ENCODE data around the gene NR2F1-AS1. TPM values are rescaled to one million over a fixed set of nuclear protein-coding genes. Genes with fewer than 3 reads are reported as not detected.

Gene NR2F1-AS1
- total and polyA plus RNA-seq, 2 of the 4 experiments (the other 2 are of a cell fraction): 12.5 to 12.8 TPM

DNA sequence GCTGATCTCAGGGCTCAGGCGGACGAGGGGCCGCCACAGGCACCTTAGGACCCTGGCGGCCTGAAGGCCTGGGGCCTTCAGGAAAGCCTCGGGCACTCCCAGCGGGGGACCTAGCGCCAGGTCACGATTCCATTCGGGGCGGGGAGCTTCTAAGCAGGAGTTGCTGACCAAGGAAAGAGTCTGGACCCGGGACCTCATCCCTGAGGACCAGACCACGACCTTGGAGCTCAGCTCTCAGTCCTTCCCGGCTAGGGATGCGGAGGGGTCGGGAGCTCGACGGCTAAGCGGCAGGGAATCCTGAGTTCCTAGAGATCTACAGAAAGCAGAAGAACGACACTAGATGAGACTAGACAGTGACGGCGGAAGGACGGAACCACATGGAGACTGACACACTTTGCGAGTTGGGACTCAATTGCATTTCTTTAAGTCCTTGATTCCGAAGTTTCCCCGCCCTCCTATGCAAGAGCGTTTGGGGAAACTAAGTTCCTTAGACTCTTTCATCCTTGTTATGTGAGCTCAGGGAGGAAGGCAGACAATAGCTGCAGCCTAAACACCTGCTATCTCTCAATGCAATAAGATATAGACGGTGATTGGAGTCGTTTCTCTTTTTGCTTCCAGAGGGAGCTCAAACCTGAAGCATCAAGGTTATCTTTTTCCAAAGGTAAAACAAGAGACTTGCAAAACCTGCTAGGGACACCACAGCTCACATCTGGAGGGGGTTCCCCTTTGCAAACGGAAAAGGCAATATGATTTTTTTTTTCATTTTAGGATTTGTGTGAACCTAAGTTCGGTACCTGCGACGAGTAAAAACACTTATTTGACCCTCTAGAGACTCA is 9.7 kb downstream of the NR2F1-AS1 start:
- Histone ChIP-seq H3K18ac (ENCODE audit: low read depth, low read length) (no peak overlapping the region), H3K27me3 (ENCODE audit: control insufficient read depth, insufficient read depth, low read length) (no peaks in the 10 kb centered on the region), H2BK5ac (ENCODE audit: low read depth, low read length, poor library complexity, severe bottlenecking) (no peak overlapping the region), H3K14ac (replicated peaks; ENCODE audit: low read depth, low read length) (no peak overlapping the region), H3K79me1 (ENCODE audit: low read depth in 1 of 2, low read length in 2 of 2) (peaks cover 27 to 58% of the 10 kb centered on the region in 2 experiments), H2BK15ac (ENCODE audit: low read depth, low read length) (no peak overlapping the region), H3K27ac (ENCODE audit: insufficient read depth, low read length) (no peak overlapping the region), H2BK20ac (ENCODE audit: low read depth, low read length) (no peak overlapping the region), H4K91ac (ENCODE audit: insufficient read depth, low read depth, low read length) (no peak overlapping the region), H3K9me3 (ENCODE audit: control insufficient read depth, insufficient read depth, low read length) (no peaks in the 10 kb centered on the region), H2AFZ (replicated peaks; ENCODE audit: low read length, poor library complexity) (no peak overlapping the region), H3K4ac (ENCODE audit: low read depth, low read length) (no peak overlapping the region), H3K23ac (ENCODE audit: low read depth, low read length) (no peak overlapping the region), H4K20me1 (ENCODE audit: insufficient read depth, low read length) (no peaks in the 10 kb centered on the region), H4K8ac (ENCODE audit: low read depth in 2 of 2, low read length in 2 of 2) (no peak overlapping the region), H3K9ac (ENCODE audit: low read depth, low read length) (no peak overlapping the region), H2AK5ac (ENCODE audit: low read depth, low read length) (no peak overlapping the region), H3K36me3 (ENCODE audit: control insufficient read depth, insufficient read depth, low read length) (peaks cover 26% of the 10 kb centered on the region), H4K5ac (ENCODE audit: low read depth, low read length) (no peak overlapping the region), H3K4me3 (ENCODE audit: insufficient read depth, low read depth, low read length) (no peak overlapping the region), H3K4me2 (ENCODE audit: low read depth, low read length) (no peak overlapping the region), H3K56ac (ENCODE audit: extremely low read depth, insufficient read depth, low read length) (no peak overlapping the region), H3K9me1 (ENCODE audit: insufficient read depth, low read length) (no peaks in the 10 kb centered on the region), H2AK9ac (replicated peaks; ENCODE audit: low read depth, low read length, poor library complexity) (no peak overlapping the region), H3K4me1 (ENCODE audit: control insufficient read depth, insufficient read depth, low read length) (peaks cover 14% of the 10 kb centered on the region), H2BK120ac (ENCODE audit: low read depth, low read length) (no peak overlapping the region)
- dilution Hi-C loops (cut with HindIII; ENCODE audit: low sequenced_read_pairs, unreplicated experiment): no loop called here
- no peak for DNase-seq
- in situ Hi-C loops (cut with MboI; ENCODE audit: low sequenced_read_pairs): loop anchor here (10.0 kb wide), 3 partner anchors 487 to 1027 kb away; no protein-coding TSS in a partner anchor
- ChIA-PET CTCF (no interaction called here), POLR2A (ENCODE audit: unreplicated experiment) (interaction anchor here (0.6 kb wide), 1 partner anchor 857 kb away, joined by 3 read pairs; no protein-coding TSS in a partner anchor)
- TF ChIP-seq CHD1 (IDR thresholded peaks at IDR 0.05; ENCODE audit: low read depth, low read length): no peak
- TF ChIP-seq, protein P1, sequence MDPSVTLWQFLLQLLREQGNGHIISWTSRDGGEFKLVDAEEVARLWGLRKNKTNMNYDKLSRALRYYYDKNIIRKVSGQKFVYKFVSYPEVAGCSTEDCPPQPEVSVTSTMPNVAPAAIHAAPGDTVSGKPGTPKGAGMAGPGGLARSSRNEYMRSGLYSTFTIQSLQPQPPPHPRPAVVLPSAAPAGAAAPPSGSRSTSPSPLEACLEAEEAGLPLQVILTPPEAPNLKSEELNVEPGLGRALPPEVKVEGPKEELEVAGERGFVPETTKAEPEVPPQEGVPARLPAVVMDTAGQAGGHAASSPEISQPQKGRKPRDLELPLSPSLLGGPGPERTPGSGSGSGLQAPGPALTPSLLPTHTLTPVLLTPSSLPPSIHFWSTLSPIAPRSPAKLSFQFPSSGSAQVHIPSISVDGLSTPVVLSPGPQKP (IDR thresholded peaks at IDR 0.05; ENCODE audit: borderline replicate concordance, low read depth, low read length): no peak
- no peak for TF ChIP-seq FOS (IDR thresholded peaks at IDR 0.05; ENCODE audit: low read depth, low read length)
- TF ChIP-seq SMC3 (IDR thresholded peaks at IDR 0.05; ENCODE audit: low read depth, low read length): no peak
- no peak for TF ChIP-seq RAD21 (IDR thresholded peaks at IDR 0.05; ENCODE audit: low read length)
- no peak for TF ChIP-seq BHLHE40 (IDR thresholded peaks at IDR 0.05; ENCODE audit: low read depth, low read length)
- TF ChIP-seq, protein P2, sequence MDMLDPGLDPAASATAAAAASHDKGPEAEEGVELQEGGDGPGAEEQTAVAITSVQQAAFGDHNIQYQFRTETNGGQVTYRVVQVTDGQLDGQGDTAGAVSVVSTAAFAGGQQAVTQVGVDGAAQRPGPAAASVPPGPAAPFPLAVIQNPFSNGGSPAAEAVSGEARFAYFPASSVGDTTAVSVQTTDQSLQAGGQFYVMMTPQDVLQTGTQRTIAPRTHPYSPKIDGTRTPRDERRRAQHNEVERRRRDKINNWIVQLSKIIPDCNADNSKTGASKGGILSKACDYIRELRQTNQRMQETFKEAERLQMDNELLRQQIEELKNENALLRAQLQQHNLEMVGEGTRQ (IDR thresholded peaks at IDR 0.05; ENCODE audit: low read depth, low read length): no peak
- TF ChIP-seq MAZ (IDR thresholded peaks at IDR 0.05; ENCODE audit: borderline replicate concordance, low read depth, low read length): no peak
- no peak for TF ChIP-seq NFE2L2 (IDR thresholded peaks at IDR 0.05; ENCODE audit: low read depth, low read length)
- no peak for TF ChIP-seq MAFK (IDR thresholded peaks at IDR 0.05; ENCODE audit: low read depth, low read length)
- ATAC-seq (ENCODE audit: low read depth): no peak
- intact Hi-C loops (cut with micrococcal nuclease): no loop called here
- WGBS, 2 experiments (ENCODE audit: extremely low coverage in 2 of 2, insufficient read length in 1 of 2): 87% methylated on average over 16 of the region's 32 CpGs; no CpG with 5 or more reads in 1 of the 2 experiments
- BruUV-seq (replicated peaks): no TSS peak

All from IMR-90 (cell line).